Measurements from ENCODE around the gene HMG20A.

DNA sequence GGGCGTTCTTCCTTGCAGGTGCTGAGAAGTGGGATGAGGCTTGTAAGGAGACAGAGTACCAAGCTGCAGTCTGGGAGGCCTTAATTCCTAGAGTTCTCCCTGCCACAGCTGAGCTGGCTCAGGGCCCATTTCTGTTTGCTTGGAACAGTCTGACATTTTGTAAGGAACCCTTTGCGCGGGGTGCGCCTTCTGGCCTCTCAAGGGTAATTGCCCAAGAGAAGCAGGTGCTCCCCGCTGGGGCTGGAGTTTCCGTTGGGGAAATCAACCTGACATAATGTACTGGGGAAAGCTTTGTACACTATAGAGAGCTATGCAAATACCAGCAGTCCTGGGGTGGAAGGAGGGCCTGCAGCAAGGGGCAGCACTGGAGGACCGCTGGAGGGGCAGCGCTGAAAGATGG, 83.6 kb downstream of the HMG20A start:
- TF ChIP-seq, protein P1, sequence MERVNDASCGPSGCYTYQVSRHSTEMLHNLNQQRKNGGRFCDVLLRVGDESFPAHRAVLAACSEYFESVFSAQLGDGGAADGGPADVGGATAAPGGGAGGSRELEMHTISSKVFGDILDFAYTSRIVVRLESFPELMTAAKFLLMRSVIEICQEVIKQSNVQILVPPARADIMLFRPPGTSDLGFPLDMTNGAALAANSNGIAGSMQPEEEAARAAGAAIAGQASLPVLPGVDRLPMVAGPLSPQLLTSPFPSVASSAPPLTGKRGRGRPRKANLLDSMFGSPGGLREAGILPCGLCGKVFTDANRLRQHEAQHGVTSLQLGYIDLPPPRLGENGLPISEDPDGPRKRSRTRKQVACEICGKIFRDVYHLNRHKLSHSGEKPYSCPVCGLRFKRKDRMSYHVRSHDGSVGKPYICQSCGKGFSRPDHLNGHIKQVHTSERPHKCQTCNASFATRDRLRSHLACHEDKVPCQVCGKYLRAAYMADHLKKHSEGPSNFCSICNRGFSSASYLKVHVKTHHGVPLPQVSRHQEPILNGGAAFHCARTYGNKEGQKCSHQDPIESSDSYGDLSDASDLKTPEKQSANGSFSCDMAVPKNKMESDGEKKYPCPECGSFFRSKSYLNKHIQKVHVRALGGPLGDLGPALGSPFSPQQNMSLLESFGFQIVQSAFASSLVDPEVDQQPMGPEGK (CRISPR knock-in tag; IDR thresholded peaks at IDR 0.05; ENCODE audit: borderline replicate concordance), result no peak
- TF ChIP-seq, protein P2, sequence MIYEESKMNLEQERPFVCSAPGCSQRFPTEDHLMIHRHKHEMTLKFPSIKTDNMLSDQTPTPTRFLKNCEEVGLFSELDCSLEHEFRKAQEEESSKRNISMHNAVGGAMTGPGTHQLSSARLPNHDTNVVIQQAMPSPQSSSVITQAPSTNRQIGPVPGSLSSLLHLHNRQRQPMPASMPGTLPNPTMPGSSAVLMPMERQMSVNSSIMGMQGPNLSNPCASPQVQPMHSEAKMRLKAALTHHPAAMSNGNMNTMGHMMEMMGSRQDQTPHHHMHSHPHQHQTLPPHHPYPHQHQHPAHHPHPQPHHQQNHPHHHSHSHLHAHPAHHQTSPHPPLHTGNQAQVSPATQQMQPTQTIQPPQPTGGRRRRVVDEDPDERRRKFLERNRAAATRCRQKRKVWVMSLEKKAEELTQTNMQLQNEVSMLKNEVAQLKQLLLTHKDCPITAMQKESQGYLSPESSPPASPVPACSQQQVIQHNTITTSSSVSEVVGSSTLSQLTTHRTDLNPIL (CRISPR knock-in tag; IDR thresholded peaks at IDR 0.05; ENCODE audit: low read depth), result no peak
- no peak for TF ChIP-seq SNAI2 (CRISPR knock-in tag; IDR thresholded peaks at IDR 0.05)
- TF ChIP-seq ARNTL (CRISPR knock-in tag; IDR thresholded peaks at IDR 0.05; ENCODE audit: borderline replicate concordance, low read depth), result no peak

All from SK-N-SH treated with all-trans-retinoic acid at 6 μM for 48 hours (cell line).